Esophagus muscularis mucosa (tissue), 4 donors: ENCODE results near the gene DRAP1.
A peak's percentile ranks its signal among the peaks of the same experiment; 100 is the strongest.

Source experiments
- EP300 ChIP-seq: sonication (generic); formaldehyde crosslinking; IDR thresholded peaks from one replicate; pipeline ENCODE4 v1.6.1; 2017; ENCODE audit warnings: antibody characterized with exemption
- POLR2A ChIP-seq: fragments of 450-650 bp; IDR thresholded peaks from one replicate; pipeline ENCODE4 v1.6.1; 2017; ENCODE audit warnings: antibody characterized with exemption, moderate library complexity, mild to moderate bottlenecking, low read depth
- POLR2AphosphoS5 ChIP-seq, 2 donors: sonication (generic); formaldehyde crosslinking; IDR thresholded peaks; one replicate each; pipeline ENCODE4 v1.6.1; 2017; ENCODE audit warnings: antibody characterized with exemption in 2 of 2
- TF ChIP-seq, protein P1 (sequence below), 3 experiments: fragments of 200-600 bp in 2 of 3; fragments of 450-650 bp in 1 of 3; sonication (generic) in 2 of 3; IDR thresholded peaks; one replicate each; pipeline ENCODE4 v1.5.1; 2017 to 2019; ENCODE audit warnings: antibody characterized with exemption in 3 of 3, mild to moderate bottlenecking in 2 of 3, moderate library complexity in 1 of 3

DNA sequence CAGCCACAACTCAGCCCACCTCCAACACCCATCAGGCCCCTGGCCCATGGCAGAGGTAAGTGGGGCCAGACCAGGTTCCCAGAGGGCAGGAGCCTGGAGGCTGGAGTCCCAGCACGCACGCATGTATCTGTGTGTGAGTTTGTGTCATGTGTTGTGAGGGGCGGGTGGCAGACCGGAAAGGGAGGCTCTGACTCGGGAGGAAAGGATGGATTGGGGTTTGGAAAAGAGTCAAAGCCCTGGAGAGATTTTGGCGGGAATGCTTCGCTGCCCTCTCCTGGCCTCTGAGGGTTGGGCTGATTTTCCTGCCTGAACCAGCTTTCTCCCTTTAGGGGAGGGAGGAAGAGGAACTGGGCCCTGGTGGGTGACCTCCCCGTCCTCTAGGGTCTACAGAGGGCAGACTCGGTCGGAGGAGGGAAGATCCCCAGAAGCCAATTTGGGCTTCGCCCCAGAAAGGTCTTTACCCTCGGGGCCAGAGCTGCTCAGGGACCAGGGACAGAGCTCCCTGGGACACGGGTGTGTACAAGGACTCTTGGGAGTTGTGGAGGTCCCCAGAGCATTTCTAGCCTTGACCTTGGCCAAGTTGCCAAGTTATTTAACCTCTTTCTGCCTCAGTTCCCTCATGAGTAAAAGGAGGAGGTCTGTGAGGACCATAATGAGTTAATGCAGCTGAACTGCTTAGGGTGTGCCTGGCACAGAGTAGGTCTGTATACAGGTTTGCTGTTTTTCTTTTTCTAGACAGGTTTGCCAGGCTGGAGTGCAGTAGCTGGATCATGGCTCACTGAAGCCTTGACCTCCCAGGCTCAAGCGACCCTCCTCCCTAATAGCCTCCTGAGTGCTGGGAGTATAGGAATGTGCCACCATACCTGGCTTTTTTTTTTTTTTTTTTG lies 7.3 kb upstream of the DRAP1 start:
- TF ChIP-seq, protein P1, sequence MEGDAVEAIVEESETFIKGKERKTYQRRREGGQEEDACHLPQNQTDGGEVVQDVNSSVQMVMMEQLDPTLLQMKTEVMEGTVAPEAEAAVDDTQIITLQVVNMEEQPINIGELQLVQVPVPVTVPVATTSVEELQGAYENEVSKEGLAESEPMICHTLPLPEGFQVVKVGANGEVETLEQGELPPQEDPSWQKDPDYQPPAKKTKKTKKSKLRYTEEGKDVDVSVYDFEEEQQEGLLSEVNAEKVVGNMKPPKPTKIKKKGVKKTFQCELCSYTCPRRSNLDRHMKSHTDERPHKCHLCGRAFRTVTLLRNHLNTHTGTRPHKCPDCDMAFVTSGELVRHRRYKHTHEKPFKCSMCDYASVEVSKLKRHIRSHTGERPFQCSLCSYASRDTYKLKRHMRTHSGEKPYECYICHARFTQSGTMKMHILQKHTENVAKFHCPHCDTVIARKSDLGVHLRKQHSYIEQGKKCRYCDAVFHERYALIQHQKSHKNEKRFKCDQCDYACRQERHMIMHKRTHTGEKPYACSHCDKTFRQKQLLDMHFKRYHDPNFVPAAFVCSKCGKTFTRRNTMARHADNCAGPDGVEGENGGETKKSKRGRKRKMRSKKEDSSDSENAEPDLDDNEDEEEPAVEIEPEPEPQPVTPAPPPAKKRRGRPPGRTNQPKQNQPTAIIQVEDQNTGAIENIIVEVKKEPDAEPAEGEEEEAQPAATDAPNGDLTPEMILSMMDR (IDR thresholded peaks at IDR 0.05): peak in 2 of 3 experiments; percentile 40
- TF ChIP-seq POLR2A (no peak), POLR2AphosphoS5 (IDR thresholded peaks at IDR 0.05) (peak; percentile 51 to 63), EP300 (no peak)
